ENCODE measurements around the gene KDM1B. TPM values are rescaled to one million over a fixed set of nuclear protein-coding genes. Genes with fewer than 3 reads are reported as not detected.

Gene KDM1B
- total RNA-seq, 2 experiments from 2014 or later = 9.6 to 9.9 TPM

DNA sequence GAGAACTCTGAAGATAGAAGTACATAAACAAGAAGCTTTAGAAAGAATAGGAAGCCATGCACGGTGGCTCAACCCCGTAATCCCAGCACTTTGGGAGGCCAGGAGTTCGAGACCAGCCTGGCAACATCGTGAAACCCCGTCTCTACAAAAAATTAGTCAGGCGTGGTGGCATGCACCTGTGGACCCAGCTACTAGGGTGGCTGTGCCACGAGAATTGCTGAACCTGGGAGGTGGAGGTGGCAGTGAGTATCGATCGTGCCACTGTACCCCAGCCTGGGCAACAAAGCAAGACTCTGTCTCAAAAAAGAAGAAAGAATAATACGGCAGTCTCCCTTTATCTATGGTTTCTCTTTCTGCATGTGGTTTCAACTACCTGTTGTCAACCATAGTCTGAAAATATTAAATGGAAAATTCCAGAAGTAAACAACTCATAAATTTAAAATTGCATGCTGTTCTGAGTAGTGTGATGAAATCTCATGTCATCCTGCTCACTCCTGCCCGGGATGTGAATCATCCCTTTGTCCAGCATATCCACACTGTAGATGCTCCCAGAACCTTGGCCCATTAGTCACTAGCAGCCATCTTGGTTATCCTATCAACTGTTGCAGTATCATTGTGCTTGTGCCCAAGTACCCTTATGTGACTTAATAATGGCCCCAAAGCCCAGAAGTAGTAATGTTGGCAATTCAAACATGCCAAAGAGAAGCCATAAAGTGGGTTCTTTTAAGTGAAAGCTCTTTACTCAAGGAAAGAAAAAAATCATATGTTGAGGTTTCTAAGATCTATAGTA lies 87.0 kb downstream of the KDM1B start:
- Mint-ChIP-seq H3K4me1 (ENCODE audit: low read depth) (peaks cover 58% of the 10 kb centered on the region), H3K27me3 (ENCODE audit: low read depth) (no peaks in the 10 kb centered on the region), H3K36me3 (ENCODE audit: low read depth) (peaks cover 83% of the 10 kb centered on the region), H3K27ac (peak overlapping the region; percentile 64), H3K4me3 (no peak overlapping the region), H3K9me3 (ENCODE audit: insufficient read depth) (peaks cover 9% of the 10 kb centered on the region)
- DNase-seq (no peak), ATAC-seq (no peak)
- POLR2A ChIA-PET = interaction anchor here (2.1 kb wide), 1 partner anchor 18 kb away, joined by 11 read pairs; no protein-coding TSS in a partner anchor
- CTCF ChIA-PET = interaction anchor here (2.1 kb wide), 1 partner anchor 120 kb away, joined by 5 read pairs; the partner anchor contains the start of gene NHLRC1

- H3K4me3 Mint-ChIP-seq = no peak overlapping the region
- H3K4me1 Mint-ChIP-seq (ENCODE audit: low read depth) = peaks cover 59% of the 10 kb centered on the region
- no peak overlapping the region for H3K27ac Mint-ChIP-seq
- H3K9me3 Mint-ChIP-seq (ENCODE audit: insufficient read depth) = peaks cover 9% of the 10 kb centered on the region
- DNase-seq = no peak
- H3K36me3 Mint-ChIP-seq (ENCODE audit: low read depth) = peaks cover 85% of the 10 kb centered on the region
- no peak for ATAC-seq
- ChIA-PET POLR2A (no interaction called here), CTCF (no interaction called here)
- H3K27me3 Mint-ChIP-seq (ENCODE audit: low read depth) = no peaks in the 10 kb centered on the region
Measured at GRCh38 chr6:18243302-18243893, 88.2 kb downstream of the KDM1B start.

DNA sequence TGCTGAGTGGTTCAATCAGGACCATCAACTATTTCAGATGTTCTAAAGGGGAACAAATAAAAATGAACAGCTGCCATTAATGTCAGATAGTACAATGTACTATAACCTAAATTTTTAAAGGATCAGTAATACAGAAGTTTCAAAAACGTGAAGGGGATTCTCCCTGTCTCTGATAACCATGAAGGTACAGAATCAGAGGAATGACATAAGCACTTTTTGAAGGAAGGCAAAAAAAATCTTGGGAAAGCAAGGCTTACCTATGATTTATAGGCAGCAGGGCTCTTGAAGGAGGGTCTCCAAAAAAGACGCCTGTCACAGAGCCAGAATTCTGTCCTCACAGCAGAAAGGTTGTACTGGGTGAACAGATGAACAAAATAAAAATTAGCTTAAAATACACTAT lies 89.0 kb downstream of the KDM1B start:
- no peak overlapping the region for H3K27ac Mint-ChIP-seq
- H3K27me3 Mint-ChIP-seq (ENCODE audit: low read depth) = no peaks in the 10 kb centered on the region
- CTCF ChIA-PET = no interaction called here
- H3K9me3 Mint-ChIP-seq (ENCODE audit: insufficient read depth) = peaks cover 9% of the 10 kb centered on the region
- peaks cover 60% of the 10 kb centered on the region for H3K4me1 Mint-ChIP-seq (ENCODE audit: low read depth)
- ATAC-seq (no peak), DNase-seq (no peak)
- H3K36me3 Mint-ChIP-seq (ENCODE audit: low read depth) = peaks cover 88% of the 10 kb centered on the region
- POLR2A ChIA-PET = no interaction called here
- H3K4me3 Mint-ChIP-seq = no peak overlapping the region

GRCh38 chr6:18245079-18245478 lies 89.9 kb downstream of the KDM1B start:
- DNase-seq = no peak
- Mint-ChIP-seq H3K9me3 (ENCODE audit: insufficient read depth) (peaks cover 9% of the 10 kb centered on the region), H3K36me3 (ENCODE audit: low read depth) (peaks cover 92% of the 10 kb centered on the region), H3K27me3 (ENCODE audit: low read depth) (no peaks in the 10 kb centered on the region), H3K4me1 (ENCODE audit: low read depth) (peaks cover 61% of the 10 kb centered on the region), H3K27ac (no peak overlapping the region), H3K4me3 (no peak overlapping the region)
- no peak for ATAC-seq
- POLR2A ChIA-PET = no interaction called here
- CTCF ChIA-PET = no interaction called here

GRCh38 chr6:18245642-18246041 lies 90.4 kb downstream of the KDM1B start:
- peaks cover 61% of the 10 kb centered on the region for H3K4me1 Mint-ChIP-seq (ENCODE audit: low read depth)
- H3K4me3 Mint-ChIP-seq = peak overlapping the region; percentile 28
- peak; percentile 56 for DNase-seq
- H3K9me3 Mint-ChIP-seq (ENCODE audit: insufficient read depth) = peaks cover 9% of the 10 kb centered on the region
- H3K27me3 Mint-ChIP-seq (ENCODE audit: low read depth) = no peaks in the 10 kb centered on the region
- ATAC-seq = peak; percentile 55
- H3K36me3 Mint-ChIP-seq (ENCODE audit: low read depth) = peaks cover 93% of the 10 kb centered on the region
- ChIA-PET CTCF (no interaction called here), POLR2A (no interaction called here)
- H3K27ac Mint-ChIP-seq = peak overlapping the region; percentile 74

- no peak overlapping the region for H3K4me3 Mint-ChIP-seq
- no peaks in the 10 kb centered on the region for H3K27me3 Mint-ChIP-seq (ENCODE audit: low read depth)
- peaks cover 92% of the 10 kb centered on the region for H3K36me3 Mint-ChIP-seq (ENCODE audit: low read depth)
- peak overlapping the region; percentile 74 for H3K27ac Mint-ChIP-seq
- ATAC-seq = no peak
- H3K4me1 Mint-ChIP-seq (ENCODE audit: low read depth) = peaks cover 58% of the 10 kb centered on the region
- DNase-seq = no peak
- peaks cover 9% of the 10 kb centered on the region for H3K9me3 Mint-ChIP-seq (ENCODE audit: insufficient read depth)
- ChIA-PET CTCF (no interaction called here), POLR2A (no interaction called here)
Measured at GRCh38 chr6:18246205-18246604, 91.0 kb downstream of the KDM1B start.

- Mint-ChIP-seq H3K27me3 (ENCODE audit: low read depth) (no peaks in the 10 kb centered on the region), H3K4me1 (ENCODE audit: low read depth) (peaks cover 56% of the 10 kb centered on the region), H3K27ac (no peak overlapping the region), H3K4me3 (no peak overlapping the region), H3K9me3 (ENCODE audit: insufficient read depth) (peaks cover 9% of the 10 kb centered on the region), H3K36me3 (ENCODE audit: low read depth) (peaks cover 93% of the 10 kb centered on the region)
- no peak for ATAC-seq
- DNase-seq = no peak
- ChIA-PET CTCF (no interaction called here), POLR2A (no interaction called here)
Measured at GRCh38 chr6:18247002-18247401, 91.8 kb downstream of the KDM1B start.

DNA sequence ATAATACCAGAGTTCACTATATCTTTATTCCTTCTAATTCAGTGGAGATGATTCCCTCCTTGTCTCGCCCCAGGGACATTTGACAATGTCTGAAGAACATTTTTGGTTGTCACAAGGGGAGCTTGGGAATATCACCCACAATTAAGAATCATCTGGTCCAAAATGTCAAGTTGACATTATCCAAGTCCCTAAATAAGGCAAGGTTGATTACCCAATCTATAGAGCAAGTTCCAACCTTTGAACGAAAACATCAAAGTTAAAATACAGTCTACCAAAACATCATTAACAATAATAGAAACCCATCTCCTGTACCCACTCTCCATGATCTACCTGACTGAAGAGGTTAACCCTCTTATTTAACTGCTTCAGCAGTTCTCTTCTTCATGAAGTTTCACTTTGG lies 93.5 kb downstream of the KDM1B start:
- H3K36me3 Mint-ChIP-seq (ENCODE audit: low read depth) = peaks cover 87% of the 10 kb centered on the region
- ATAC-seq (no peak), DNase-seq (no peak)
- peaks cover 9% of the 10 kb centered on the region for H3K9me3 Mint-ChIP-seq (ENCODE audit: insufficient read depth)
- no peak overlapping the region for H3K4me3 Mint-ChIP-seq
- ChIA-PET CTCF (no interaction called here), POLR2A (interaction anchor here (0.6 kb wide), 1 partner anchor 1775 kb away, joined by 5 read pairs; no protein-coding TSS in a partner anchor)
- peaks cover 47% of the 10 kb centered on the region for H3K4me1 Mint-ChIP-seq (ENCODE audit: low read depth)
- no peak overlapping the region for H3K27ac Mint-ChIP-seq
- H3K27me3 Mint-ChIP-seq (ENCODE audit: low read depth) = no peaks in the 10 kb centered on the region

DNA sequence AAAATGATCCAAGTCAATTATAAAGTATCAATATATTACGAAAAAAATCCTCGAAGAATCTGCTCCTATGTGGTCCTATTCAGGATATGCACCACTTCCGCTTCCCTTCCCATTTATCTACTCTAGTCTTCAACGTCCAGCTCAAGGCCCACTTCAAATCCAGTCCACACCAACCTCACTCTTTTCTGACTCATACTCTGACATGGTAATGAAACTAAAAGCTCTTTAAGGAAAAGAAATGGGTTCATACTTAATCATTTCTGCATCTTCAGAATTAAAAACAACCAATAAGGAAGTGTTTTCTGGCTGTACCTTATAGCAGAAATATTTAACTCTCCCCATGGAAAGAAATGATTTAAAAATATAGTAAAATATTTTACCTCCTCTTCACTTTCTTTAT lies 94.0 kb downstream of the KDM1B start:
- ATAC-seq = no peak
- H3K27me3 Mint-ChIP-seq (ENCODE audit: low read depth) = no peaks in the 10 kb centered on the region
- peaks cover 9% of the 10 kb centered on the region for H3K9me3 Mint-ChIP-seq (ENCODE audit: insufficient read depth)
- peaks cover 87% of the 10 kb centered on the region for H3K36me3 Mint-ChIP-seq (ENCODE audit: low read depth)
- no peak for DNase-seq
- POLR2A ChIA-PET = interaction anchor here (0.6 kb wide), 1 partner anchor 1774 kb away, joined by 5 read pairs; no protein-coding TSS in a partner anchor
- CTCF ChIA-PET = no interaction called here
- no peak overlapping the region for H3K4me3 Mint-ChIP-seq
- no peak overlapping the region for H3K27ac Mint-ChIP-seq
- H3K4me1 Mint-ChIP-seq (ENCODE audit: low read depth) = peaks cover 45% of the 10 kb centered on the region

GRCh38 chr6:18253635-18254034 lies 98.4 kb downstream of the KDM1B start:
- Mint-ChIP-seq H3K4me3 (no peak overlapping the region), H3K27me3 (ENCODE audit: low read depth) (no peaks in the 10 kb centered on the region), H3K9me3 (ENCODE audit: insufficient read depth) (no peaks in the 10 kb centered on the region), H3K4me1 (ENCODE audit: low read depth) (peaks cover 33% of the 10 kb centered on the region), H3K36me3 (ENCODE audit: low read depth) (peaks cover 77% of the 10 kb centered on the region), H3K27ac (no peak overlapping the region)
- POLR2A ChIA-PET = no interaction called here
- ATAC-seq = no peak
- DNase-seq = no peak
- CTCF ChIA-PET = no interaction called here

GRCh38 chr6:18254793-18255192 lies 99.6 kb downstream of the KDM1B start:
- Mint-ChIP-seq H3K36me3 (ENCODE audit: low read depth) (peaks cover 72% of the 10 kb centered on the region), H3K27ac (no peak overlapping the region), H3K27me3 (ENCODE audit: low read depth) (no peaks in the 10 kb centered on the region), H3K4me1 (ENCODE audit: low read depth) (peaks cover 40% of the 10 kb centered on the region), H3K9me3 (ENCODE audit: insufficient read depth) (no peaks in the 10 kb centered on the region), H3K4me3 (no peak overlapping the region)
- ChIA-PET POLR2A (no interaction called here), CTCF (interaction anchor here (0.7 kb wide), 1 partner anchor 18 kb away, joined by 3 read pairs; no protein-coding TSS in a partner anchor)
- DNase-seq = no peak
- ATAC-seq = no peak

DNA sequence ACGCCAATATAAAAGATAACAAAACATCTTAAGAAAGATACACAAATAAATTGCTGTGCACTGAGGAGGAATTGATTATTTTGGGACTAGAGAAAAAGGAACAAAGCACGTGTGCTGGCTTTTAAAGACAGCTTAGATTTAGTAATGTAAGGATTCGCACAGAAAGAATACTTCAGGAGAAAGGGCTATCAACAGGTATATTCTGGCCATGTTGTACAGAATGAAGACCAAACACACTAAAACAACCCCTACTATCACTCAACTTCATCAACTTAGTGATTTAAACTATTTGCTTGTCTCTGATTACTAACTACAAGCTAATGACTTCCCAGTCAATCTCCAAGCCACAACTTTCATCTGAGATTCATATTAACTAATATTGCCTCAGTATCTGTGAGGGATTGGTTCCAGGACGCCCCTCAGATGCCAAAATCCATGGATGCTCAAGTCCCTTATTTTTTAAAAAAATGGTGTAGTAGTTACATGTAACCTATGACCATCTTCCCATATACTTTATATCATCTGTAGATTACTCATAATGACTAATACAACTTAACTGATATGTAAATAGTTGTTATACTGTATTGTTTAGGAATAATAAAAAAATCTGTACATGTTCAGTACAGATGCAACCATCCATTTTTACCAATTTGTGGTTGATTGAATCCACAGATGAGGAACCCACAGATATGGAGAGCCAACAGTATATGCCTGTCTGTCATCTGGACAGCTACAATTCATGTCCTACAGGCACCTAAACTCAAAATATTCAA lies 104.6 kb downstream of the KDM1B start:
- peak overlapping the region; percentile 86 for H3K4me3 Mint-ChIP-seq

More for the DNA sequence above, 104.6 kb downstream of the KDM1B start:
- peaks cover 55% of the 10 kb centered on the region for H3K4me1 Mint-ChIP-seq (ENCODE audit: low read depth)
- DNase-seq (no peak), ATAC-seq (no peak)
- no peaks in the 10 kb centered on the region for H3K9me3 Mint-ChIP-seq (ENCODE audit: insufficient read depth)
- H3K27ac Mint-ChIP-seq = no peak overlapping the region
- no peaks in the 10 kb centered on the region for H3K27me3 Mint-ChIP-seq (ENCODE audit: low read depth)
- H3K36me3 Mint-ChIP-seq (ENCODE audit: low read depth) = peaks cover 76% of the 10 kb centered on the region
- ChIA-PET CTCF (no interaction called here), POLR2A (interaction anchor here (3.0 kb wide), 1 partner anchor 18 kb away, joined by 11 read pairs; no protein-coding TSS in a partner anchor)
